Renal cortical epithelial cell (primary cell): ENCODE results near the gene DIPK1A. TPM values are rescaled to one million over a fixed set of nuclear protein-coding genes. Genes with fewer than 3 reads are reported as not detected.
"Not testable (repeated sequence)": the region's sequence is repeated elsewhere in the genome, so short reads cannot be mapped to it uniquely, and the experiment has no call there.

Source experiments
- DNase-seq: peaks from one replicate; pipeline ENCODE4 v3.0.0-alpha.2; 2011; ENCODE audit warnings: low read depth
- total RNA-seq: library from RNA; depleted of rRNA; stranded (reverse); fragments of >200 nt; gene quantifications from 2 replicates; pipeline ENCODE4 v1.2.3, GENCODE V29; 2014

DIPK1A gene
- total RNA-seq, 1 donor from 2014 or later: 7.1 TPM

DNA sequence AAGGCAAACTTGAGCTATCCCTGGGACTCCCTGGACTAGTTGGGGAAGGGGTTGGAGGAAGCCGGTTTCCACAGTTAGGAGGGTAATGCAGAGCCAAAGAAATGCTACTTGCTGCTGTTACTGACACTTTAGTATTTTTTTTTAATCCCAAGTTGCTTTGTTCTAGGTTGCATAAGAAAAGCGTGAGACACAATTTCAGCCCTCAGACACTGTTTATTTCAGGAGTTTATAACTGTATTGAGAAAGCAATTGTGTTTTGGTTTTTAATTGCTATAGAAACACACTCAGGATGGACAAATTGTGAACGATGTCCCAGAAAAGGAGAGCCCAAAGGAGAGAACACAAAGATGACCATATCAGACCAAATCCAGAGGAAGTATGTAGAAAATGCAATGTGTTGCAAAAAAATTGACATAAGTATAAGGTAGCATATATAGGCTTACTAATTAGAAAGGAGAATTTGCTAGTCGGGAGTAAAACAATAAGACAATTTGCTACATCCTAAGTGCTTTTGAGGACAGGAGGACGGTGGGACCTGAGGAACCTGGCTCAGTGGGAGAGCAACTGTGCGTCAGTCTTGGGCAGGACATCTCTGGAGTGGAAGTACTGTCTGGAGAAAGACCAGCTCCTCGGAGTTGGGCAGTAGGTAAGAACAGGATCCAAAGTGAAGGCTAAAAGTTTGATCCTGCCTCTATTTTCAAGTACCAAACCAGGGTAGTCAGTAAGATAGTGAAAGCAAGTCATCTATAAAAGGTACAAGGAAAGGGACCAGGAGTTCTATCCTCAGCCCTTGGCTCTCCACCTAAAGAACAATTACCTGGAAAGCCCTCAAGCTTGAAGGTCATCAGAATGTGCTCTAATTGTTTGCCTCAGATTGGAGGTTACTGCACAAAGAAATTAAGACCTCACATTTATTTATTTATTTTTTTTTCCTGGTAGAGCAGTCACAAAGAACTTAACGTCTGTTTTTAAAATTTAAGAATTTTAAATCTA is 39.9 kb downstream of the DIPK1A start:
- no peak for DNase-seq

DNA sequence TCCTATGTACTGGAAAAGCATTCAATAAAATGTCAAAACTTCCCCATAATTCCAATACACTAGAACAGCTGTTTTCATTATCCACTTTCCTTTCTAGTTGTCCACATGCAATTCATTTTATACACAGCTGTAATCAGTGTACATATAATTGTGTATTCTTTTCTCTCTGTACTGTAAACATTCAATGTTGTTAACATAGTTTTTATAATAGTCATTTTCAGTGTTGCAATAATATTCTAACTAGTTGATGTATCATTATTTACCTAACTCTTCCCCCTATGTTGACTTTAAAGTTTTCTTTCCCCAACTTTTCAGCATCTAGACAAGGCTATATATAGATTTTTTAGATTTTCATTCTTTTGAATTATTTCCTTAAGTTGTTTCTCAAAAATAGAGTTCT is 44.4 kb downstream of the DIPK1A start:
- DNase-seq: no peak

DNA sequence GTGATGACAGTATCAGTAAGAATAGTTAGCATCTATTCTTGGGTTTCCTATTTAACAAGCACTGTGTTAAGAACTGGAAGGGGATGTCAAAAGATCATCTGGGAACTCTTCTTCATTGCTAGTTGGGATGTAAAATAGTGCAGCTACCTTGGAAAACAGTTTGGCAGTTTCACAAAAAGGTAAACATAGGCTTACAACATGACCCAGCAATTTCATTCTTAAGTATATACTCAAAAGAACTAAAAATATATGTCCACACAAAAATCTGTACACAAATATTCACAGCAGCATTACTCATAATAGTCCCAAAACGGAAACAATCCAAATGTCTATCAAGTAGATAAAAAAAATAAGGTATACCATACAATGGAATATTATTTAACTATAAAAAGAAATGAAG is 45.7 kb downstream of the DIPK1A start:
- no peak for DNase-seq

DNA sequence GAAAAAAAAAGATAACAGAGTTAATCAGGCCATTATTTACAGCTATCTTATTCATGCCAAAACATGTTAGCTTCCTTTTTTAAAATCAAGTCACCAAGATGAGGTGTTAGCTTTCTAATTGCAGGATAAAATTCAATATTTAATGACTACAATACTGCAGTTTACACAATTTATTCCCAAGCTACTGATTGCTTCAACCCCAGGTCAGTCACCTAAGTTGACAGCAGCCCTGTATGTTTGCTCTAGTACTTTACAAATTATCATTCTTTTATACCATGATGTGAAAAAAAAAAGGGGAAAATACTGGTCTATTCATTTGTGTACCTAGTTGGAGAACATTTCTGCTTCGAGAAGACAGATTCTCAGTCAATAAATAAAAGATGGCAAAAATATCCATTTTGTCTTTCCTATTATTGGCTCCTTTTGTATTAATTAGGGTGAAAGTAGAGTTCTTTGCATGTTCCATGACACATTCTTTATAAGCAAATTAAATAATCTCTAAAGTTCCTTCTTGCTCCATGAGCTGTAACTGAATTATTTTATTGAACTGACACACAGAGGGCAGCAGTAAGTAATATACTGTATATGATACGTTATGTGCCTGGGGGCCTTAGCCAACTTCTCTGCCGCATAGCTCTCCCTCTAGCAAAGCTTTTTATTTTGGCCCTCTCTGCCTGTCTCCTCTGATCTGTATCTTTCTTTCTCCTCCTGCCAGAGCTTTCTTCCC is 48.0 kb downstream of the DIPK1A start:
- no peak for DNase-seq

DNA sequence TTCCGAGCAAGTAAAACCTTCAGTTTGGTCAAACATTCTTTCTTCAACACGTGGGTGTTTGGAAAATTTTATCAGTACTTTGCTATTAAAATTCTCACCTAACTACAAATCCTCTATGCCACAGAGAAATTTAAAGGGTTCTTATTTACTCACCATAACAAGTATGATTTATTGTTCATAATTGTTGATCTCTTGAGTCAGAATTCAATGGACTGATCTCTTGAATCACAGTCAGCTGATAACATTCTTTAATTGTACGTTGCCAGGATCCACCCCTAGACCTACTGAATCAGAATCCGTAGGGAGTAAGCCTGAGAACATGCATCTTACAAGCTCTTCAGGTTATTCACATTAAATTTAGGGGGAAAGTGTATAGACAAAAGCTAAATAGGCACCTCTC is 51.2 kb downstream of the DIPK1A start:
- no peak for DNase-seq

DNA sequence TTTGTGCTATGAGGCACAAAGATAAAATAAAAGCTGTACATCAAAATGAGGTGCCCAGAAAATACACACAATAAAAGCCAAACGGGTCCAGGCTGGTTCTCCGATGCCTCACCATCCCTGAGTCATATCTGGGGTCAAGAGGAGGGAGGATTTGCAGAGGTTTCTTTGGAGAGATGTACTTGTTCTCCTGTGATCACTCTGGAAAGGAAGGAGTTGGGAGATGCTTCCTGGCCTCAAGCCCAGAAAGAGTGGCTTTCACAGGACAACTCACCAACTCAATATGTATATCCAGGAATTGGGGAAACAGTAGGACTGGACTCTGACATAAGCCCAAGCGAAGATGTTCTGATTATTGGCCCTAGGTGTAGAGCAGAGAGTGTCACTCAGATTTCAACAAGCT is 51.9 kb downstream of the DIPK1A start:
- peak; percentile 84 for DNase-seq

DNA sequence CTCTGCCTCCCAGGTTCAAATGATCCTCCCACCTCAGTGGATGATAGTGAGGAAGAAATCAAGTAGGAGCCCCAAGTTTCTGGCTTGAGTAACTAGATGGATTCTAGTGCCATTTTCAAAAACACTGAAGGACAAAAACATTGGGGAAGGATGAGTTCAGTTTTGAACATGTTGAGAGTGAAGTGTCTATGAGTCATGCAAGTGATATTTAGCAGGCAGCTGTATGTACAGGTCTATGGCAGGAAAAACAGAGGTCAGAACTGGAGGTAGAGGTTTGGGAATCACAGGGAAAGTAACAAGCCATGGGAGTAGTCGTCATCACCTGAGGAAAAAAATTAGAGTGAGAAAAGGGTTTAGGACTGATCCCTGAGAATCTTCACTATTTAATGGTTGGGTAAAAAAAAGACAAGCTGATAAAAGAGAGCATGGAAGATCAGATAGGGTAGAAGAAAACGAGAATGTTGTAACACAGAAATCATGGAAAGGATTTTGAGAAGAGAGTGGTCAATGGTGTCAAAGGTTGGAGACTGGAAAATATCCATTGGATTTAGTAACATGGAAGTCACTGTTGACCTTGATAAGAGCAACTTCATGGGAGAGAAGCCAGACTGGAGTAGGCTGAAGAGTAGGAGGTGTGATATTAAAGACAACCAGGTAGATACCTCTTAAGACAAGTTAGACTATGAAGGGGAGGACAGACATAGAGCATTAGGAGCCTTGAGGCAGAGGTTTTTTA is 53.1 kb downstream of the DIPK1A start:
- DNase-seq: peak; percentile 26

DNA sequence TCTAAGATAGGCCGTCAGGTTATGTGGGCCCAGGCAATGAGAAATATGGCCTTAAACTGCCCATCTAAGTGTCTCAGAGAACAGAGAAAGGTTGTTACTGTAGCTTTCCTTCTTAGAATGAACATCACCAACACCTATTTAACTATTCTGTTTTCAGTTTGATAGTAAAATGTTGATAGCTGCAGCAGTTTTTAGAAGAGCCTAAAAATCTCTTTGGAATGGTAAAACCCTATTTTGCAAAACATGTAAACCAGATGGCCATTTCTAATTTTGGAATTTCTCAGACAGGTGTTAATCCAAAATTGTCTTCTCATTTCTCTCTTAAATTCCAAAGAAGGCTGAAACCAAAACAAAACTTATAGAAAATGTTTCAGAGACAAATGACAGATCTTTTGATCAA is 57.5 kb downstream of the DIPK1A start:
- DNase-seq: no peak

DNA sequence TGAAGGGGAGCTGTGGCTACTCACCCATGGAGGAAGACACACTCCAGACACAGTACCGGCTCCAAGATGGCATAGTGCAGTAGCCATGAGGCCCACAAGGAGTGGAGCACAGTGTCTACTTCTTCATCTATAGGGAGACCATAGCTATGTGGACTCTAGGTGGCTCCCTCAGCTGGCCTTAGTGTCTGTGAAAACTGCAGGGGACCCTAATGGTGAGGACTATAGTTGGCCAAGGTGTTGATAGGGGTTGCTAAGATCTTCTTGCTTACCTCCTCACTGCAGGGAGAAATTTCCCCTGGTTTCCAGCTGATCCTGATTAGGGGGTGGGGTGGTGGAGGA is 58.9 kb downstream of the DIPK1A start:
- no peak for DNase-seq

DNA sequence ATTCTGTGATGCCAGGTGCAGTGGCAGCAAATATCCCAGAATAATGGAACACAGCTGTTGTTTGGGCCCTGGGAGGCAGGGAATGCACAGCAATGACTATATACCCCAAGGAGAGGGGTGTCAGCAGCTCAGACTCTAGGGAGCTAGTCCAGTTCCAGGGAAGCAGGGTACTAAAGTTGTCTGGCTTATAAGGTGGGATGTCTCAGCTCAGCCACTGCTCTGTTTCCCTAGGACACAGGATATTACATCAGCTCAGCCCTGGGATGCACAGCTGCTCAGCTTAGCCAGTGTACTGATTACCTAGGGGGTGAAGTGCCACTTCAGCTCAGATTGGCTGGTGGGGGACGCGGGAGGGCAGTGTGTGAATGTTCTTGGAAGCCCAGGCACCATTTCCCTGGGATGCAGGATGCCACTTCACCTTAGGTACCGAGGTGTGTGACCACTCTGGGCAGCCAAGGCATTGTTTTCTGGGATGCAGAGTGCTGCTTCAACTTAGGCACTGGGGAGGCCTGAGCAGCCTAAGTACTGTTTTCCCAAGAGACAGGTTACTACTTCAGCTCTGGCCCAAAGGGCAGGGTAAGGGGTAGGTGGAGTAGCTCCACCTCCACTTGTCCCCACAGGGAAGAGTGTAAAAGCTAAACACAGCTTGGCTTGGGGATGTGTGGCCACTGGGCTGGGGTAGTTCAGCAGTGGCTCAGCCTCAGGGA is 59.4 kb downstream of the DIPK1A start:
- DNase-seq: no peak

DNA sequence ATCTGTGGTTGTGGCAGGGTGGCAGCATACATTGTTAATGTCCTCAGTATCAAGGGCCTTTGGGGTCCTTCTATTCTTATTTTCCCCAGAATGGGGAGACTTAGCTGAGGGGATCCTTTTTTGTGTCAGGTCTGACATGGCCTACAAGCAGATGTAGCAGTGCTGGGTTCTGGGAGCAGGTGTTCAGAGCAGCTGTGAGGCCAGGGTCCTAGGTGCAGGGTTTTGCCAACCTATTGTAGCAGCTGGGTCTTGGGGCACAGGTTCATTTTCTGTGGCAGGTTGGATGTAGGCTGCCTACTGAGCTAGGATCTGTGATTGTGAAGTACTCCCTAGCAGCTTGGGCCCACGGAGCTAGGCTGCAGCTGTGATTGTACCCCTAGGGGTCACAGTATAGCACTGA is 60.1 kb downstream of the DIPK1A start:
- DNase-seq: no peak

DNA sequence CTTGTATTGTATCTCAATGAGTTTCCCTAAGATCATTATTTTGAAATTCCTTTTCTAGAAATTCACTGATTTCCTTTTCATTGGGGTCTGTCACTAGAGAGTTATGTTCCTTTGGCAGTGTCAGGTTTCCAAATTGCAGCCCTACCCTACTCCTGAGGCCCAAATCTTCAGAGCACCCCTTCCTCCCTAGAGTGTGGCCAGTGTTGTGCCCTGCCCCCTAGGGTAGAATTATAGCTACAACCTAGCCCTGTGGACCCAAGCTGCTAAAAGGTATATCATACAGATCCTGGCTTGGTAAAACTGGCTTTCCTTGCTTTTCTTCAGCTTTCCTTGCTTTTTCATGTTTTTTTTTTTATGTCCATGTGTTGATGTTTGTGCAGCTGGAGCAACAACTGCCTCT is 60.7 kb downstream of the DIPK1A start:
- no peak for DNase-seq

DNA sequence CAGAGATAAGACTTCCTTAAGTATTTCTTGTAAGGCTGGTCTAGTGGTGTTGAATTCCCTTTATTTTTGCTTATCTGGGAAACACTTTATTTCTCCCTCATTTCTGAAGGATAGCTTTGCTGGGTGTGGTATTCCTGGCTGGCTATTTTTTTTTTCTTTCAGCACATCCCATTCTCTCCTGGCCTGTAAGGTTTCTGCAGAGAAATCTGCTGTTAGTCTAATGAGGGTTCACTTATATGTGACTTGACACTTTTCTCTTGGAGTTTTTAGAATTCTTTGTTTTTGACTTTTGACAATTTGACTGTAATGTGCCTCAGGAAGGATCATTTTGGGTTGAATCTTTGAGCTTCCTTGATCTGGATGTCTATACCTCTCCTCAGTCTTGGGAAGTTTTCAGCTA is 61.5 kb downstream of the DIPK1A start:
- no peak for DNase-seq

DNA sequence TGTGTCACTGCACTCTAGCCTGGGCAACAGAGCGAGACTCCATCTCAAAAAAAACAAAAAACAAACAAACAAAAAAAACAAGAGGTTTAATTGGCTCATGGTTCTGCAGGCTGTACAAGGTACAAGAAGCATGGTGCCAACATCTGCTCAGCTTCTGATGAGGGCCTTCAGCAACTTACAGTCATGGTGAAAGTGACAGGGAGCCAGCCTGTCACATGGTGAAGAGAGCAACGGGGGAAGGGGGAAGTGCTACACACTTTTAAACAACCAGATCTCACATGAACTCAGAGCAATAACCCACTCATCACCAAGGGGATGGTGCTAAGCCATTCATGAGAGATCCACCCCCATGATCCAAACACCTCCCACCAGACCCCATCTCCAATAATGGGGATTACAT is 63.2 kb downstream of the DIPK1A start:
- not testable (repeated sequence) for DNase-seq

DNA sequence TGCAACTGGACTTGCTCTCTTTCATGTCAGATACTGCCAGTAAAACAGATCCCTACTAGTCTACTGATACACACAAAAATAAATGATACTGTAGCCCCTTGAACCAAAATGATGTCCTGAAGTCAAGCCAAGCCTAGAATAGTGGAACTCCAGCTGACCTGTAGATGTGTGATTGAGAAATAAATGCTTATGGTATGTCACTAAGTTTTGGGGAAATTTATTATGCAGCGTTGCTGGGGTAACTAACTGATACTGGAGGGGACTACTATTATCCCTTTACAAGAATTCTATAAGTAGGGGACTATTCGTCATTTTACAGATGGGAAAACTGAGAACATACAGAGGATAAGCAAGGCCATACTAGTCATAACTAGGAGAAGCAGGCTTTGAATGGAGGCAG is 73.8 kb downstream of the DIPK1A start:
- no peak for DNase-seq

DNA sequence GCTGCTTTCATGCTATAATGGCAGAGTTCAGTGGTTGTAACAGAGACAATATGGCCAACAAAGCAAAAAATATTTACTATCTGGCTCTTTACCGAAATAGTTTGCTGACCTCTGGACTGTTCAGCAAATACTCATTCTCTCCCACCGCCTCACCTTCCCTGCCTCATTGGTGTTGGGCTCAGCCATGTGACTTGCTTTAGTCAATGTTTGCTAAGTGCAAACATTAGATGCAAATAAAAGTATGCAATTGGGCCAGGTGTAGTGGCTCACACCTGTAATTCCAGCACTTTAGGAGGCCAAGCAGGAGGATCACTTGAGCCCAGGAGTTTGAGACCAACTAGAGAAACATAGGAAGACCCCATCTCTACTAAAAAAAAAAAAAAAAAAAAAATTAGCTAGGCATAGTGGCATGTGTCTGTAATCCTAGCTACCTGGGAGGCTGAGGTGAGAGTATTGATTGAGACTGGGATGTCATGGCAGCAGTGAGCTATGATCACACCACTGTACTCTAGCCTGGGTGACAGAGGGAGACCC is 74.3 kb downstream of the DIPK1A start:
- DNase-seq: no peak

DNA sequence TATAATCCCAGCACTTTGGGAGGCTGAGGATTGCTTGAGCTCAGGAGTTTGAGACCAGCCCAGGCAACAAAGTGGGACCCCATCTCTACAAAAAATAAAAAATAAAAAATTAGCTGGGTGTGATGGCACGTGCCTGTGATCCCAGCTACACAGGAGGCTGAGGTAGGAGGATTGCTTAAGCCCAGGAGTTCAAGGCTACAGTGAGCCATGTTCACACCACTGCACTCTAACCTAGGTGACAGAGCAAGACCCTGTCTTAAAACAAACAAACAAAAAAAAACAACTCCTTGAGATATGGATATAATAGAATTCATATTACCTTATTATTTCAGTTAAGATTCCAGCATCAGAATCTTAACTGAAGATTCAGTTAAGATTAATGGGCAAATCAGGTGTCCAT is 77.1 kb downstream of the DIPK1A start:
- DNase-seq: no peak

DNA sequence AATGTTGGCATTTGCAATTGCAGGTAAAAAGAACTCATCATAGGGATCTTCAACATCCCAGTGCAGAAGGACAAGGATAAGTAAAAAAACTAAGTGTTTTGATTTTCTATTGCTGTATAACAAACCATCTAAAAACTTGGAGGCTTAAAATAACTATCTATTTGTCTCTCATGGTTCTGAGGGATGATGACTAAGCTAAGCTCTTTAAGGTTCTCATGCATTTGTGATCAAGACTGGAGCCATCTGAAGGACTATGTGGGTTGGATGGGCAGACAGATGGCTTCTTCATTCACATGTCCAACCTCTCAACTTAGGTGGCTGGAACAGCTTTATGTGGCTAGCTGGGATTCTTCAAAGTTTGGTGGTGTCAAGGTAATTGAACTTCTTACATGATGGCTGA is 78.0 kb downstream of the DIPK1A start:
- DNase-seq: no peak

DNA sequence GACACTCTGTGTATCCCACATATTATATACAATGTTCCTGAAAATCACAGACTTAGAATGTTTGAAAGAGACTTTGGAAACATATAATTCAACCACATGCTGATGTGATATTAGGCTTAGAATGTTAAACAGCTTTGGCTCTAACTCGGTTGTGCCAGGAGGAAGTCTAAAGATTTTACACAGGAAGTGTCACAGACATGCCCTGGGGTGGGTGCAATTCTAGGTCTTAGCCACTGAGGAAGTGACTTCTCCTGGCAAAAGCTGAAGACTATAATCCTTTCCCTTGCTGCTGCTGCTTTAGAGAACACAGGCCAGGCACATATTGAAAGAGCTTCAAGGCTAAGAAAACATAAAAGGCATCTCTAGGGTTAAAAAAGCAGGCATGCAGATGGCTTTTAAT is 78.4 kb downstream of the DIPK1A start:
- no peak for DNase-seq

DNA sequence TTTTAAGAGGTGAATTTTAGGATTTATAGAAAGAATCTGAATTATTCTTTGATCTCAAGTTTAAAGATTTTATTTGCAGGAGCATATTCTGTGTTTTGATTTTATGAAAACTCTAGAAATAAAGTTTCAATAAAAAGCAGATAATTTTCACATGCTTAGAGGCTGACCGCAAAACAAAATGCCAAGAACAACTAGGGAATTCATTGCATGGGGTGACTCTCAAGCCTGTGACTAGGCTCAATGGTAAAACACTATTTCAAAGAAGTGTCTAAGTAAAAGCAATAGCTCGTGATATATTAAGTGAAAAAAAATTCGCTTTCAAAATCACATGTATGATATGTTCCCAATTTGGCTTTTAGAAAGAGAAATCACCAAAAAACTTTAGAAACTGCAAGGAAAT is 79.9 kb downstream of the DIPK1A start:
- DNase-seq: no peak

DNA sequence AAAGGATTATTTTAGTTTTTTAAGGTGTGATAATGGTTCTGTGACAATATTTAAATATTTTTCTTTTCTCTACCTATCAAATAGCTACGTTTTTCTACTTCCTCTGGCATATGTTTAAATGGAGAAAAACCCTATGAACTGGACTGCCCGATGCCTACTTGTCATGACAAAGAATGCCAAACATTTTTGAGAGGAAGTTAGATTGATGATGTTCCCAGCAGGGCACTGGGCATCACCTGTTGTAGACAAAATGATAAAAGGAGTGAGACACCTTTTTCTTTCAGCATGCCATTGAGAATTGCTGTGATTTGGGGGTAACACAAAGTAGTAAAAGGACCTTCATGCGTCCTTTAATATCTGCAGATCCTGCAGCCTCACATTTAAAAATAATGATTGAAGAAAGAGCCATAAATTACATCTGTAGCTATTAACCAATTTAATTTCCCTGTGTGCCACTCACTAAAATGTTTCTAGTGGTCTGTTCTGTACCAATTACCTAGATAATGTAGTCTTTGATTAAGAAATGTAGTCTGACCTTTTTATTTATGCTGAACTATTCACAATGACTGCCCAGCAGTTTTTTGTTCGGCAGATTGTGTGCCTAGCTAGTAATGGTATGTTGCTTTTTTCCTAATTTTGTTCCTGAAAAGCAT is 81.8 kb downstream of the DIPK1A start:
- DNase-seq: no peak
